ACHN (cell line): ENCODE data around the gene SLC25A27.

Experiments used
- DNase-seq: peaks from one replicate; pipeline ENCODE4 v3.0.0-alpha.2; 2015
- in situ Hi-C: cut with HindIII; loops from 2 replicates; pipeline ENCODE4 v1.10.0; 2017; ENCODE audit warnings: low sequenced_read_pairs, low pct_ligation_motif_present, low pct_unique_long_range_greater_than_20kb

The SLC25A27 gene

DNA sequence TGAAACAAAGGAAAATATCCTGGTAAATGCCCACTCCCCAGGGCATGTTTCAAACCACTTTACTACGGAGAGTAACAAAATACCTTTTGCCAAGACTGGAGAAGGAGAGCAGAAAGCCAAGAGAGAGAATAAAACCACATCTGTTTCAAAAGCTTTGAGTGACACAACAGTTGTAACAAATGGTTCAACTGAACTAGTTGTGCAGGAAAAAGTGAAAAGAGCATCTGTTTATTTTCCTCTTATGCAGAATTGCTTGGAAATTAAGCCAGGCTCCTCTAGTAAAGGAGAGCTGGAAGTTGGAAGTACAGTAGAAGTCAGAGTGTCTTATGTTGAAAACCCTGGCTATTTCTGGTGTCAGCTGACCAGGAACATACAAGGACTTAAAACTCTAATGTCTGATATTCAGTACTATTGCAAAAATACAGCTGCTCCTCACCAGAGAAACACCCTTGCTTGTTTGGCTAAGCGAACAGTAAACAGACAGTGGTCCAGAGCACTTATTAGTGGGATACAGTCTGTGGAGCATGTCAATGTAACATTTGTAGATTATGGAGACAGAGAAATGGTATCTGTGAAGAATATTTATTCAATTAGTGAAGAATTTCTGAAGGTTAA lies 37.5 kb downstream of the SLC25A27 start:
- in situ Hi-C loops = no loop called here
- no peak for DNase-seq

DNA sequence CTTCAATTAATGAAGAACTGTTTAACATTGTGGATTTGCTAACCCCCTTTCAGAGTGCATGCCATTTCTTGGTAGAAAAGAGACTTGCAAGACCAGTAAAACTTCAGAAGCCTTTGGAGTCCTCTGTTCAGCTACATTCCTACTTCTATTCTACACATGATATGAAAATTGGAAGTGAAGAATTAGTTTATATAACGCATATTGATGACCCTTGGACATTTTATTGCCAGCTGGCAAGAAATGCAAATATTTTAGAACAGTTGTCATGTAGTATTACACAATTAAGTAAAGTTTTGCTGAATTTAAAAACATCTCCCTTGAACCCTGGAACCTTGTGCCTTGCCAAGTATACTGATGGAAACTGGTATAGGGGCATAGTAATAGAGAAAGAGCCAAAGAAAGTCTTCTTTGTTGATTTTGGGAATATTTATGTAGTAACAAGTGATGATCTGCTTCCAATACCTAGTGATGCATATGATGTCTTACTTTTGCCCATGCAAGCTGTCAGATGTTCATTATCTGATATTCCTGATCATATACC lies 38.2 kb downstream of the SLC25A27 start:
- DNase-seq = no peak
- in situ Hi-C loops = no loop called here

DNA sequence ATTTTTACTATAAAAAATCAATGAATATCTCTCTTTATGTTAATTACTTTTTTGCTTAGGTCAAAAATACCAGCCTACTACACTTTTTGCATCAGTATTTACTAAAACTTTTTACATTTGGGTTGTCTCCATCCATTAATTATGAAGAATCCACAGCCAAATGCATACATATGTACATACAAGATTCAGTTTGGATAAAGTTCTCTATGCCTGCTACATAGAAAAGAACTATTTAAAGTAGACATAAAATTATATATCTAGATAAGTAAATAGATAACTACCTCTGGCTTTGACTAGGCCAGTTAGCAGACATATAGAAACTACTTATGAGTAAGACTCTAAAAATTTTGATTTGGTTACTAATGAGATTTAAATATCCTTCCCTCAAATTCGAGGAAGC lies 47.2 kb downstream of the SLC25A27 start:
- DNase-seq = no peak
- in situ Hi-C loops = no loop called here

DNA sequence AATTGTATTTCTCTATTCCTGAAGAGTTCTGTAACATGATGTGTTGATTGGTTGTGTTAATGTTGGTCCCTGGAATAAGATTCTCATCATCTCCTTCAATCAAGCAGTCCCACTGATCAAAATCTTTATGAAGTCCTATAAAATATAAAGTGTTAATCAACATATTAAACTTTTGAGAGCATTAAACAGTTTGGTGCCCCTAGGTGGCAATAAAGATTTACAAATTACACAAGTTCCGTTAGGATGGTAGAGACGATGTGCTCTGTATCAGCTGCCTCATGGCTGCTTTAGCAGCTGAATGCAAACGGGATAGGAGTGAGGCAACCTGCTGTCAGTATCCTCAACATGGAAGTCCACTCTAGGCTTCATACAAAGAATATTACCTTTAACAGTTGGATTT lies 51.8 kb downstream of the SLC25A27 start:
- DNase-seq = peak; percentile 31
- in situ Hi-C loops = no loop called here

DNA sequence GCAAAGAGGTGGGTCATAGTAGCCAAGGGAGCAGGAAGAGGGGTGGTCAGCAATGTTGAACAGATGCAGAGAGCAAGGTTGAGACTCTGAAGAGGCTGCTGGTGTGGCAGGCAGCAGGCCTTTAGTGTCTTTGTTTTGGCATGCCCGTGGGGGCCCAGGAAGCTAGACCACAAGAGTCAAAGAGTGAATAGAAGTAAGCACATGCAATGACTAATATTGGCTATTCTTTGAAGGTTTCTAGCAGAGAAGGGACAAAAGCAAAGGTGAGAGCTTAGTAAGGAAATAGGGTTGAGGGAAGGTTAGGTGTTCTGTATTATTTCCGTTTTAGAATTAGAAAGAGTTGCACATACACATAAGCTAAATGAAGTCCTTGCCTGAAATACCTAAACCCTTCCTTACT lies 53.7 kb downstream of the SLC25A27 start:
- in situ Hi-C loops = no loop called here
- no peak for DNase-seq

DNA sequence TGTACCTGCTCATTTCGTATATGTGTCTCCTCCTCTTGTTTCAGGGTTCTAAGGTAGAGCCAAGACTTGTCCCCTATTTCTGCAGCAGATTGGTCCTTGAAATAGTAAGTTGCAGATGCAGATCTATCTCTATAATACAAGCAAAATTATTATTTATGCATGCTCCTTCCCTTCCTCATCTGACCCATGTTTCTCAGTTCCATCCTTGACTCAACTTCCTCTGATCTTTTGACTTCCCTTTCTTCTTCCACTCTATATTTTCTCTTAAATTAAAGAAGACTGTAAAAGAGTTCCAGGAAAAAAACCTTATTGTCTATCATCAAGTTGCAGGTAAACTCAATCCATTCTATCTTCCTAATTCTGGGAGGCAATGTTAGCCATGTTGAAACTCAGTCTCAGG lies 58.7 kb downstream of the SLC25A27 start:
- in situ Hi-C loops = no loop called here
- DNase-seq = no peak

DNA sequence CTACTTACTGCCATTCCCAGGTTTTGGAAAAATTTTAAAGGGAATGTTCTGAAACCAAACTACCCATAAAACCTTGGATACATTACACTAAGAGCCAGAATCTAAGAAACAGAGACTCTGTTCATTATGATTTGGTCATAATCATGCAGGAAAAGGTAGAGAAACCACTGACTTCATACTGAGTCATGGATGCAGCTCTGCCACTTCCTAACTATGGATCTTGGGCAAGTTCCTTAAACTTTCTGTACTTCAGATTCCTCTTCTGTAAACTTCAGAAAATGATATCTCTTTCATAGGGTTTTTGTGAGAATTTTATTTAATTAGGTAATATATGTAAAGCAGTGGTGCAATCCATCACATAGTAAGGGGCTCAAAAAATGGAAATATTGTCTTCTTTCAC lies 62.4 kb downstream of the SLC25A27 start:
- in situ Hi-C loops = no loop called here
- DNase-seq = no peak

DNA sequence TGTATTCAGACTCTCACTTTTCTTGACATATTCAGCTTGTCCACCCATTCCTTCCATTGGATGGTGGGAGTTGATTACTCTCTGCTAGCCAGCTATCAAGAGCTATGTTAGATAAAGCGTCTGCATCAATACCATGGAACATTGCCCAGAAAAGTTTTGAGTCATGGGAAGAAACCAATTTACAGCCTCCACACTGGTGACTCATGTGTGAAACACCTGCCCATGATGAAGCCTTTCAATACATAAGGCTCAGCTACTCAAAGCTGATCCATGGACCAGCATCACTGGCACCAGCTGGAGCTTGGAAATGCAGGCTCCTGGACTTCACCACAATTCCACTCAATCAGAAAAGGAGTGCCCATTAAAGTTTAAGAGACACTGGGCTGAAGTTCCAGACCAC lies 66.3 kb downstream of the SLC25A27 start:
- no peak for DNase-seq

DNA sequence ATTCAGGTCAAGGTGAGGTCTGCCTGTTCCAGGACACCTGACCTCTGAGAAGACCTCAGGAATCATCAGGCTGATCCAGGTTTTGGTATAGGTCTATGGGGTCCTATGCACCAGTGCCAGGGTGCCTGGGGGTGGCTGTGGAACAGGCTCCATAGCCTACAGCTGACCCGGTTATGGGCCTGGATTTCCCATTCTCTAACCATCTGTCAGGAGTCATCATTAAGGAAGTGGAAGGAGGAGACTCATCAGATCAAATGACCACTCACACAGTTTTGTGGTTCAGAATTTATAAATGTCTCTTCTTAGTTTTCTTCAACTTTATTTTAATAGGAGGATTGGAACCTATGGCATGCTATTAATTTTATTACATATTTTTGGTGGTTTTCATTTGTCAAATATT lies 67.6 kb downstream of the SLC25A27 start:
- DNase-seq = no peak
- in situ Hi-C loops = no loop called here

More for the DNA sequence above, 66.3 kb downstream of the SLC25A27 start:
- in situ Hi-C loops = no loop called here
